ENCODE data around the gene ADAM10. TPM values are rescaled to one million over a fixed set of nuclear protein-coding genes. Genes with fewer than 3 reads are reported as not detected.

The ADAM10 gene
- total RNA-seq, 6 donors from 2014 or later: 64.5 to 139 (median 93.5) TPM

DNA sequence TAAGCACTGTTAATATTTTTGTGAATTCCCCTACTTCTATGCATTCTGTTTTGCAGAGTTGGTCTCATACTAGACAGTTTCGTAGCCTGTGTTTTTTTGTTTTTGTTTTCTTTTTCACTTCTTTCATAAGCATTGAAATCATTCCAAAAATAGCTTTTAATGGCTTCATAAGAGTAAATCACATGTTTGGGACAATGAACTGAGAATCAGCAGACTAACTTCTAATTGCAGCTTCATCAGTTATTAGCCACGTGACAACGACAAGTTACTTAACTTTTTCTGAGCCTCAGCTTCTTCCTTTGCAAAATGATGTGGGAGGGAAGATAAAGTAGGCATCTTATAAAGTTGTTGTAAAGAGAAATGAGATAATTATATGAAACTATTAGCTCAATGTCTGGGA lies 193.0 kb downstream of the ADAM10 start:
- TF ChIP-seq EP300 (IDR thresholded peaks at IDR 0.05) (no peak), POLR2AphosphoS5 (IDR thresholded peaks at IDR 0.05) (no peak), POLR2A (IDR thresholded peaks at IDR 0.05) (no peak)
- TF ChIP-seq, protein P1, sequence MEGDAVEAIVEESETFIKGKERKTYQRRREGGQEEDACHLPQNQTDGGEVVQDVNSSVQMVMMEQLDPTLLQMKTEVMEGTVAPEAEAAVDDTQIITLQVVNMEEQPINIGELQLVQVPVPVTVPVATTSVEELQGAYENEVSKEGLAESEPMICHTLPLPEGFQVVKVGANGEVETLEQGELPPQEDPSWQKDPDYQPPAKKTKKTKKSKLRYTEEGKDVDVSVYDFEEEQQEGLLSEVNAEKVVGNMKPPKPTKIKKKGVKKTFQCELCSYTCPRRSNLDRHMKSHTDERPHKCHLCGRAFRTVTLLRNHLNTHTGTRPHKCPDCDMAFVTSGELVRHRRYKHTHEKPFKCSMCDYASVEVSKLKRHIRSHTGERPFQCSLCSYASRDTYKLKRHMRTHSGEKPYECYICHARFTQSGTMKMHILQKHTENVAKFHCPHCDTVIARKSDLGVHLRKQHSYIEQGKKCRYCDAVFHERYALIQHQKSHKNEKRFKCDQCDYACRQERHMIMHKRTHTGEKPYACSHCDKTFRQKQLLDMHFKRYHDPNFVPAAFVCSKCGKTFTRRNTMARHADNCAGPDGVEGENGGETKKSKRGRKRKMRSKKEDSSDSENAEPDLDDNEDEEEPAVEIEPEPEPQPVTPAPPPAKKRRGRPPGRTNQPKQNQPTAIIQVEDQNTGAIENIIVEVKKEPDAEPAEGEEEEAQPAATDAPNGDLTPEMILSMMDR (IDR thresholded peaks at IDR 0.05): no peak
- no peak for ATAC-seq (ENCODE audit: low FRiP score in 2 of 2)

DNA sequence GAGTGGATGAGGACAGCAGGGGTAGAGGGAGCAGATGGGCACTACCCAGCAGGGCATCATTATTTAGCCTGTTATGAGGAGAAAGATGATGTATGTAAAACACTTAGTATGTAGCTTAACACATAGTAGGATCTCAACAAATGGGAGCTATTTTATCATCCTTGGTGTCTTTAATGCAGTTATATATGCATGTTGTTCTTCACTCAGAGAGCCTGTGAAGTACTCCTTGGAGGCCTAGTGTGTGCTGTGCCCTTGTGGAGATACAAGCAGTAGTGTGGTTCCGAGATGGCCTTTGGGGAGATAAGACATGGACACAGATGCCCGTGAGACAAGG lies 193.5 kb downstream of the ADAM10 start:
- no peak for TF ChIP-seq EP300 (IDR thresholded peaks at IDR 0.05)
- TF ChIP-seq POLR2AphosphoS5 (IDR thresholded peaks at IDR 0.05): no peak
- TF ChIP-seq POLR2A (IDR thresholded peaks at IDR 0.05): no peak
- TF ChIP-seq, protein P1 (IDR thresholded peaks at IDR 0.05): no peak
- H3K27ac ChIP-seq: no peak overlapping the region
- 71 to 89% methylated on average over 2 of the region's 2 CpGs for WGBS, 2 donors
- peaks cover 5 to 17% (median 9%) of the 10 kb centered on the region in 4 donors for H3K4me1 ChIP-seq
- no peaks in the 10 kb centered on the region for H3K36me3 ChIP-seq
- DNase-seq (no peak), ATAC-seq (ENCODE audit: low FRiP score in 2 of 2) (no peak)
- H3K27me3 ChIP-seq: no peaks in the 10 kb centered on the region
- no peak overlapping the region for H3K4me3 ChIP-seq
- no peaks in the 10 kb centered on the region for H3K9me3 ChIP-seq

More for the DNA sequence above, 193.0 kb downstream of the ADAM10 start:
- WGBS, 2 donors: 68 to 72% methylated on average over 3 of the region's 3 CpGs
- Histone ChIP-seq H3K4me1 (peaks cover 5 to 12% (median 8%) of the 10 kb centered on the region in 4 donors), H3K9me3 (no peaks in the 10 kb centered on the region), H3K4me3 (no peak overlapping the region), H3K36me3 (no peaks in the 10 kb centered on the region), H3K27me3 (no peaks in the 10 kb centered on the region), H3K27ac (no peak overlapping the region)
- DNase-seq: no peak

DNA sequence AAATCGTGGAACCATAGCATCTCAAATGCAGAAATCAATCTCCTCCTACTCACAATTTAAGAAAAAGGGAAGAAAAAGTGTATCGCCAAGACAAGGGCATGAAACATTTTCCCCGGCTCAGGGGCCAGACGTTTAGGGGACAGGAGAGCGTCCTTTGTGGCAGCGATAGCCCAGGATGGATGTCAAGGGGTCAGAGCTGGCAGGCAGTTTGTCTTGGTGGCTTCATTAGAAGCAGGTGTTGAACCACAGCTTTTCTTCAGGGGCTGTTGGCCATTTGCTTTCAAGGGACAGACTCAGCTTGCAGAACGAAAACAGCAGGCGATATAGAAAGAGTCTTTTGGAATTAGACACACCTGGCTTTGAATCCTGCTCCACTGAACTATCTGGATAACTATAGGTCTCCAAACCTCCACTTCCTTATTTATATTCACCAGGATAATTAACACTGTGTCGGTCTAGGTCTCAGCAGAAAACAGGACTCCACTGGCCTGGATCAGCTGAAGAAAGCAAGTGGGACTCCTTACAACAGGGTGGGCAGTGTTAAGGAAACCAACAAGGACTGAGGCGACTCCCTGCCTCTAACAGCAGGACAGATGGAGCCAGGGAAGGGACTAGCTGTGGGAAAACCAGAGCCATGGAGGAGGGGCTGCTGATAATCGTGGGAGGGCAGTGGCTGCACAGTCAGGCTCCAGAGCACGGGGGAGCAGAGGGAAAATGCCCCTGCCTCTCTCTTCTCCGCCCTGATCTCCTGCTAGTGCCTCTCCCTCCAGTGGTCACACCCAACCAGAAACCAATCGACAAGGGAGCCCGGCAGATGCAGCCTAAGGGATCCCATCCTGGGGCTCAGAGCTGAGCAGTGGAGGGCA lies 194.1 kb downstream of the ADAM10 start:
- no peaks in the 10 kb centered on the region for H3K27me3 ChIP-seq
- H3K4me1 ChIP-seq: peaks cover 5 to 17% (median 9%) of the 10 kb centered on the region in 4 donors
- TF ChIP-seq EP300 (IDR thresholded peaks at IDR 0.05) (no peak), POLR2AphosphoS5 (IDR thresholded peaks at IDR 0.05) (no peak), POLR2A (IDR thresholded peaks at IDR 0.05) (no peak)
- TF ChIP-seq, protein P1 (IDR thresholded peaks at IDR 0.05): no peak
- H3K9me3 ChIP-seq: no peaks in the 10 kb centered on the region
- no peak overlapping the region for H3K4me3 ChIP-seq
- H3K27ac ChIP-seq: no peak overlapping the region
- no peaks in the 10 kb centered on the region for H3K36me3 ChIP-seq
- ATAC-seq (ENCODE audit: low FRiP score in 2 of 2) (no peak), DNase-seq (no peak)
- 70 to 75% methylated on average over 15 of the region's 15 CpGs for WGBS, 2 donors

DNA sequence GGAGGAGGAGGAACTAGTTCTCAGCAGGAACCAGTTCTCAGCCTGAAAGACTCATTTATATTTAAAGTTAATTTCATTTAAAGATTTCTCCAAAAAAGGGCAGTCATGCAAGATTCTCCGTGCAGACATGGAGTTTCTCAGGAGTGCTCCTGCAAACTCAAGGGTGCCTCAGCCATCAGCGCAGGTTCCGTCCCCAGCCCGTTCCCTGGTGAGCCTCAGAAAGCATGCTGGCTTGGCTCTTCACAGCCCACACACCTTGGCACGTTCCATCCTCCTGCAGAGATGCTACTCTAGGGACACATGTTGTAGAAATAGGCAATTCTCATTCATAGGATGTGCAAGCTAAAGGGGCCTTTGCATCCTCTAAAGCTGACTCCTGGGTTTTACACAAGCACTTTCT lies 194.7 kb downstream of the ADAM10 start:
- H3K4me3 ChIP-seq: no peak overlapping the region
- H3K27ac ChIP-seq: no peak overlapping the region
- DNase-seq (no peak), ATAC-seq (ENCODE audit: low FRiP score in 2 of 2) (no peak)
- WGBS, 2 donors: 78 to 91% methylated on average over 5 of the region's 5 CpGs
- TF ChIP-seq, protein P1 (IDR thresholded peaks at IDR 0.05): no peak
- TF ChIP-seq POLR2A (IDR thresholded peaks at IDR 0.05) (no peak), POLR2AphosphoS5 (IDR thresholded peaks at IDR 0.05) (no peak), EP300 (IDR thresholded peaks at IDR 0.05) (no peak)
- no peaks in the 10 kb centered on the region for H3K9me3 ChIP-seq
- peaks cover 5 to 17% (median 9%) of the 10 kb centered on the region in 4 donors for H3K4me1 ChIP-seq
- no peaks in the 10 kb centered on the region for H3K36me3 ChIP-seq
- no peaks in the 10 kb centered on the region for H3K27me3 ChIP-seq
